ACC112 (cell line): ENCODE data around the gene FBXW12.

ENCODE experiments used
- H2AFZ ChIP-seq: fragments of 200-600 bp; sonication (generic); one replicate; pipeline ENCODE4 v1.6.0; 2017; ENCODE audit warnings: antibody characterized with exemption, low read length; ENCODE audit not compliant: unreplicated experiment
- H3K27ac ChIP-seq: fragments of 200-600 bp; sonication (generic); 2 replicates; pipeline ENCODE4 v1.5.1; 2014; ENCODE audit warnings: low read depth, mild to moderate bottlenecking, antibody characterized with exemption, low read length, moderate library complexity
- H3K27me3 ChIP-seq: fragments of 200-600 bp; sonication (generic); 2 replicates; pipeline ENCODE4 v1.6.1; 2014; ENCODE audit warnings: mild to moderate bottlenecking, antibody characterized with exemption, low read length, moderate library complexity, mixed read lengths; ENCODE audit not compliant: insufficient read depth
- H3K36me3 ChIP-seq: fragments of 200-600 bp; sonication (generic); 2 replicates; pipeline ENCODE4 v1.6.1; 2016; ENCODE audit warnings: mild to moderate bottlenecking, antibody characterized with exemption, low read length, moderate library complexity, mixed read lengths; ENCODE audit not compliant: insufficient read depth
- H3K4me1 ChIP-seq: fragments of 200-600 bp; sonication (generic); one replicate; pipeline ENCODE4 v1.6.1; 2016; ENCODE audit warnings: low read length, mixed read lengths; ENCODE audit not compliant: insufficient read depth, unreplicated experiment, control insufficient read depth
- H3K4me3 ChIP-seq: fragments of 200-600 bp; sonication (generic); 2 replicates; pipeline ENCODE4 v1.5.1; 2014; ENCODE audit warnings: mild to moderate bottlenecking, low read depth, low read length
- H3K79me2 ChIP-seq: fragments of 200-600 bp; sonication (generic); one replicate; pipeline ENCODE4 v1.6.0; 2016; ENCODE audit warnings: low read length; ENCODE audit not compliant: control insufficient read depth, unreplicated experiment, insufficient read depth

The FBXW12 gene

GRCh38 chr3:48409291-48410201, 37.5 kb downstream of the FBXW12 start:
- no peaks in the 10 kb centered on the region for H3K36me3 ChIP-seq
- H3K4me1 ChIP-seq = no peaks in the 10 kb centered on the region

DNA sequence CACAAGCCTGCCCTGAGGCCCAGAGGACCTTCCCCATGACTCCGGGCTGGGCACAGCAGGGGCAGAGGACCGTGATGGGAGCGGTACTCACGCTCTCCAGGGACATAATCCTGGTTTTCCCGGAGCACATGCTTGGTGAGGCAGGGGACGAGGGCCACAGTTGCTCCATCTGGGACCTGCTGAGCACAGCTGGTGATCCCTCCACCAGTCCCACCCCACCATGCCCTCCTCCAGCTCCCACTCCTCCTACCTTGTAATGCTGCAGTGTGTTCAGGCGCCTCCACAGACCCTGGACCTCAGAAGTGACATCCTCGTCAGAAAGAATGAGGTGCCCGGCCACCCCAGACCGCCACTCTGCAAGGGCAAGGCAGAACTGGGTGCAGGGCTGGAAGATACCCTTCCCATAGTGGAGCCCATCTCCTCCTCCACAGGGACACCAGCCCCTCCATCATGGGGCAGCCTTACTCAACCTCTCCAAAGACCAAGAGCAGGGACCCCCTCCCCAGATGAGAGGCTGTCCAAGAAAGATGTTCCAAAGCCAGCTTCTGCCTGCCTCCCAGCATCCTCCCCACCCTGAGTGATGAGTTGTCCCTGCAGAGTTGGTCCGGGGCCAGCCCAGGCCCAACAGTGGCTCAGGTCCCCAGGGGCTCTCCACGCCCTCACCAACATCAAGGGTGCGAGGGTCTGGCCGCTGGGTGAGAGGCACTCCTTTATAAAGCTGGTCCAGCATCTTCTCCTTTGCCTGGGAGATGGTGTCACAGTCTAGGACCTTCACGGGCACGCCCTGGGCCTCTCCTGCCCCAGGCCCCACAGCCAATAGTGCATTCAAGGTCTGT, 38.4 kb downstream of the FBXW12 start:
- Histone ChIP-seq H3K27ac (no peak overlapping the region), H2AFZ (no peak overlapping the region), H3K4me1 (no peaks in the 10 kb centered on the region), H3K36me3 (no peaks in the 10 kb centered on the region), H3K27me3 (no peaks in the 10 kb centered on the region), H3K79me2 (no peaks in the 10 kb centered on the region), H3K4me3 (no peak overlapping the region)

More at GRCh38 chr3:48409291-48410201, 37.5 kb downstream of the FBXW12 start:
- no peak overlapping the region for H2AFZ ChIP-seq
- H3K4me3 ChIP-seq = no peak overlapping the region
- H3K27ac ChIP-seq = no peak overlapping the region
- H3K79me2 ChIP-seq = no peaks in the 10 kb centered on the region
- no peaks in the 10 kb centered on the region for H3K27me3 ChIP-seq

DNA sequence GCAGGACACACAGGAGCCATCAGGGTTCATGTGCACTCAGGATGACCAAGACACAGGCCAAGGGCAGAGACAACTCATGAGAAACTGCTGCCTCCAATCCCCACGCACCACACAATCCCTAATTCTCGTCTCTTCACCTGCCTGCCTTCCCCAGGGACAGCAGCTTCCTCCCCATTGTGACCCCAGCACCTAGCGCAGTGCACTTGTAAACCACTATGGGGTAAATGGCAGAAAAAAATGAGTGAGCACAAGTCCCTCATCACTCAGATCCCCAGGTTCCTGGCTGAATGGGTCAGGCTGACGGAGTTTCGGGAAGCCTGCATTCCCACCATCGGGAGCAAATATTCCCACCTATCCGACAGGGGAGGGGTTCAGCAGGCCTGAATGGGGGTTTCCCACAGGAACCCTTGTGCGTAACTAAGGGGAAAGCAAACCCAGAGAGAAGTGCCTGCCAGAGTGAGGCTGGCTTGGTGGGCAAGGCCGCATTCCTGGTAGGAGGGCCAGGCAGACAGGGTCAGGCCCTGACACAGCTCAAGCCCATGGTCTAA, 39.1 kb downstream of the FBXW12 start:
- H3K36me3 ChIP-seq = no peaks in the 10 kb centered on the region
- no peaks in the 10 kb centered on the region for H3K4me1 ChIP-seq
- H3K4me3 ChIP-seq = no peak overlapping the region
- no peaks in the 10 kb centered on the region for H3K27me3 ChIP-seq
- no peak overlapping the region for H3K27ac ChIP-seq
- no peaks in the 10 kb centered on the region for H3K79me2 ChIP-seq
- no peak overlapping the region for H2AFZ ChIP-seq

DNA sequence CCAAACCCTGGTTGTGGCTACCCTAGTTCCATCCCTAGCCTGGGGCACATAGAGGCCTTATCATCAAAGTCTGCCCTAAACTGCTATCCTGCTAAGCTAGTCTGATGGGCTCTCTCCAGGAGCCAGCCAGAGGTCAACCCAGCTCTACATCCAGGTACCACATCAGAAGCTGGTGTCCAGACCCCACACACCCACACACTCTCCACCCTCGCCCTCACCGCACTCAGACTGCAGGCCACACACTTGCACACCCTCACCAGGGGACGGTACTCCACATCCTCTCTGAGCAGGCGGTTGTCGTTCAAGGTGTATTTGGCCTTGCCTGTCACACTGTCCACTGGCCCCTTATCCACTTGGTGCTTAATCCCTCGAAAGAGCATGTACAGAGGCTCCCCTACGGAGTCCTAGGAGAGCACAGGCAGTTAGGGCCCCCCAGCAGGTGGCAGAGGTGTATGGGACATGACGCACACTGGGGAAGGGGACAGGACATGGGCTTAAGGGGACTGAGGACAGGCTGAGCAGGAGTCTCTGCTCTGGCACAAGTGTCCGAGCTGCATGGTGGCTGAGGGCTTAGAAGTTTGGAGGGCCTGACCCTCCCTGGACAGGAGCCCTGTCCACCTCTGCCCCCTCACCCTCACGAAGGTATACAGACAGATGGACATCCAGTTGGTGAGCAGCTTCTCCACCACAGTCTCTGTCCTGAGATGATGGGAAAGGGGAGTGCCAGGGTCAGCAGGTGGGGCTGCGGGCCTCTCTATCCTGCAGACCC, 39.8 kb downstream of the FBXW12 start:
- Histone ChIP-seq H3K36me3 (no peaks in the 10 kb centered on the region), H2AFZ (no peak overlapping the region), H3K27ac (no peak overlapping the region), H3K79me2 (no peaks in the 10 kb centered on the region), H3K4me1 (no peaks in the 10 kb centered on the region), H3K4me3 (no peak overlapping the region), H3K27me3 (no peaks in the 10 kb centered on the region)

DNA sequence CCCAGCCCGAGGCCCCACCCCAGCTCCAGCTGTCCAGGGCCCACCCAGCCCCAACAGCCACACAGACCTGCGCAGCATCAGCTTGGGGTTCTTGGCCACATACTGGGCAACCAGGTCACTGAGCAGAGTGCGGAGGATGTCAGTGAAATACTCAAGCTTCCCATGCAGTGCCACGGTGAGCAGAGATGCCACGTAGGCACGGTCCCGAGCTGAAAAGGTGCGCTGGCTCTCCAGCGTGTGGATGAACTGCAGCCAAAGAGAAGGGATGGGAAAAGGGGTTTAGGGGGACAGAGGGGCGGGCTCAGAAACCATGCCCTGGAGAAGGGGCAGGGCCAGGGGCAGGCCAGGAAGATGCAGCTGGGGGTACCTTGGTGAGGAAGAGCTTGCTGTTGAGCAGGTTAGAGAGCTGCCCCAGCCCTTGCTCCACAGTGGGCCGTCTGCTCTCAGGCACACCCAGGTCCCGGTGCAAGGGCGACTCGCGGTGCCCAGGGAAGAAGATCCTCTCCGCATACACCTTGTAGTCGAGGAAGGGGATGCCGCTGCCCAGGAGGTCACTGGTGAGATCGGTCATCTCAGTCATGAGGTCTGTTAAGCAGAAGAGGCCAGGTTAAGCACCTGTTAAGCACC, 40.5 kb downstream of the FBXW12 start:
- Histone ChIP-seq H2AFZ (no peak overlapping the region), H3K36me3 (no peaks in the 10 kb centered on the region), H3K79me2 (no peaks in the 10 kb centered on the region)

GRCh38 chr3:48413086-48413485, 41.1 kb downstream of the FBXW12 start:
- no peaks in the 10 kb centered on the region for H3K36me3 ChIP-seq
- no peak overlapping the region for H2AFZ ChIP-seq
- no peaks in the 10 kb centered on the region for H3K27me3 ChIP-seq
- no peak overlapping the region for H3K4me3 ChIP-seq
- no peak overlapping the region for H3K27ac ChIP-seq
- no peaks in the 10 kb centered on the region for H3K4me1 ChIP-seq
- no peaks in the 10 kb centered on the region for H3K79me2 ChIP-seq

More for the DNA sequence above, 40.5 kb downstream of the FBXW12 start:
- no peak overlapping the region for H3K27ac ChIP-seq
- no peaks in the 10 kb centered on the region for H3K27me3 ChIP-seq
- H3K4me1 ChIP-seq = no peaks in the 10 kb centered on the region
- H3K4me3 ChIP-seq = no peak overlapping the region

GRCh38 chr3:48413611-48414010, 41.6 kb downstream of the FBXW12 start:
- Histone ChIP-seq H3K36me3 (no peaks in the 10 kb centered on the region), H3K4me3 (no peak overlapping the region), H2AFZ (no peak overlapping the region), H3K27me3 (no peaks in the 10 kb centered on the region), H3K4me1 (no peaks in the 10 kb centered on the region), H3K79me2 (no peaks in the 10 kb centered on the region), H3K27ac (no peak overlapping the region)

DNA sequence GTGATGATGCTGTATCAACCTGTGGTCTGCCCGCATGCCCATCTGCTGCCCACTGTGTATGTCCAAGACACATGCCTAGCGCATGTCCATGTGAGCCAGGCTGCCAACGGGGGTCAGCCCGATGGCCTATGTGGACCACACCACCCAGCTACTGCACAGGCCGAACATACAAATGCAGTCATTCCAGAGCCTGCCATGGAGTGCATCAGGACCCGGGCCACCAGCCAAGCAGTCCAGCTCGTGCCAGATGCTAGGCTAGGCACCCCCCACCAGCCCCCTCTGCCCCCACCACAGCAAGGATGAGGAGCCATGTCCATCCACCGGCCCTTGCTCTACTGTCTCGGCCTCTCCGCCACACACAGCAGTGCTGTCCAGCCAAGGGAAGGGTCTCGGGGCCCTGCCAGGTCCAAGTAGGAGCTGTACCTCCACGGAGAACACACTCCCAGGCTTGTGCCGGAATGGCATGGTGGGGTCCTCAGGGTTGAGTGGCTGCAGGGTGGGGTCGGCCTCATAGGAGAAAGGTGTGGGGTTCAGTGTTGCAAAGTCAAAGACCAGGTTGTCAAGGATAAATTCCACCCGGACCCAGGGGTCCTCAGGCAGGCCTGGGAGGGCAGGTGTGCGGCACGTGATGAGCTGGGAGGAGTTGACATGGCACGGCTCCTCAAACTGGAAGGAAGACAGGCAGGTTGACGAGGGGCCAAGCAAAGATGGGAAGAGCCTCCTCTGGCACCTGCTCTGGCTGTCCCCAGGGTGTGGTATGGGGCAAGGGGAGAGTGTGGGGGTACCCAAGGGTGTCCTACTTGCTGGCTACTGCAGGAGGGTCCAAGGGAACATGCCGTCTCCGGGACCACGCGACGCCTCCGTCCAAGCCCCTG, 42.6 kb downstream of the FBXW12 start:
- no peak overlapping the region for H2AFZ ChIP-seq
- H3K79me2 ChIP-seq = no peaks in the 10 kb centered on the region
- H3K27me3 ChIP-seq = no peaks in the 10 kb centered on the region
- no peak overlapping the region for H3K27ac ChIP-seq
- no peaks in the 10 kb centered on the region for H3K4me1 ChIP-seq
- H3K4me3 ChIP-seq = no peak overlapping the region
- no peaks in the 10 kb centered on the region for H3K36me3 ChIP-seq

- Histone ChIP-seq H2AFZ (no peak overlapping the region), H3K79me2 (no peaks in the 10 kb centered on the region), H3K27ac (no peak overlapping the region), H3K4me3 (no peak overlapping the region), H3K36me3 (no peaks in the 10 kb centered on the region), H3K27me3 (no peaks in the 10 kb centered on the region), H3K4me1 (no peaks in the 10 kb centered on the region)
These were observed 43.4 kb downstream of the FBXW12 start for GRCh38 chr3:48415251-48415953.
